NK-92 (cell line): Measurements from ENCODE around the gene KCNA3.

Source experiments
- DNase-seq: peaks from one replicate; lab custom pipeline; 2025; ENCODE audit not compliant: unreplicated experiment; lab: John Stamatoyannopoulos, UW

The KCNA3 gene

GRCh38 chr1:110639724-110640386 is 34.9 kb downstream of the KCNA3 start:
- no peak for DNase-seq

GRCh38 chr1:110638556-110638955 is 36.2 kb downstream of the KCNA3 start:
- no peak for DNase-seq

- no peak for DNase-seq
These were observed 36.7 kb downstream of the KCNA3 start for GRCh38 chr1:110638058-110638457.

- DNase-seq = no peak
These were observed 37.3 kb downstream of the KCNA3 start for GRCh38 chr1:110637475-110637874.

GRCh38 chr1:110636149-110636935 is 38.4 kb downstream of the KCNA3 start:
- DNase-seq = no peak

GRCh38 chr1:110635434-110635833 is 39.3 kb downstream of the KCNA3 start:
- DNase-seq = no peak

DNA sequence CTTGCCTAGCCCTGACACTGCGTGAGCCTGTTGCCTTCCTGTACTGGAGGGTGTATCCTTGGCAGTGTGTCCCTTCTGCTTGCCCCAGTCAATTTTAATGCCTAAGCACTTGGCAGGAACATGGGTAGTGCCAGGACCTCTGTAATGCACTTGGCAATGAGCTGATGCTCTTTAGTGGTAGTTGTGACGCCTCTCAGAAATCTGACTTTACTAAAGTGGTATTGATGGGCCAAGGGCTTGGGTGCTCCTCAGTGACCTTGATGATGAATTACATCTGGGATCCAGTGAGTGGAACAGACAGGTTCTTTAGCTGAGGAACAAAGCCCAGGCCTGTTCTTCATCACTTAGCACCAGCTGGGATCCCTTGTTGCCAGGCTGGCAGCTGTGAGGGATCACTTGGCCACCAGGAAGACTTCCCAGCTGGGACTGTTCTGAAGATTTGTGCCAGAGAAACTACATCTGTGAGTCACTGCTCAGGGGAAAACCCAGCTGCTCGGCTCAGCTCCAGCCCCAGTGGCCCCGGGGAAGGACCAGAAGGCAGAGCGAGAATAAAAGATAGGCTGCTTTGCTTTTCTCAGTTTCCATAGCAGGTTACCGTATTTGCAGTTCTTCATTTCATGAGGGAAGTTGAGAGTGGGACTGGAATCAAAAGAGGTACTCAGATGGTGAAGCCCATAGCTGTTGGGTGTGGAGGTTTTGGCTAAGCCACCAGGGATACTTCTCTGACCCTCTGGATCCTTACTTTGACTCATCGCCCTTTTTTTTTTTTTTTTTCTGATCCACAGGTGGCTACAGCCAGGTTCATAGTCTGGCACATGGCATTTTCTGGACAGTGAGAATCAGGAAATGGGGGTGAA is 40.1 kb downstream of the KCNA3 start:
- no peak for DNase-seq

DNA sequence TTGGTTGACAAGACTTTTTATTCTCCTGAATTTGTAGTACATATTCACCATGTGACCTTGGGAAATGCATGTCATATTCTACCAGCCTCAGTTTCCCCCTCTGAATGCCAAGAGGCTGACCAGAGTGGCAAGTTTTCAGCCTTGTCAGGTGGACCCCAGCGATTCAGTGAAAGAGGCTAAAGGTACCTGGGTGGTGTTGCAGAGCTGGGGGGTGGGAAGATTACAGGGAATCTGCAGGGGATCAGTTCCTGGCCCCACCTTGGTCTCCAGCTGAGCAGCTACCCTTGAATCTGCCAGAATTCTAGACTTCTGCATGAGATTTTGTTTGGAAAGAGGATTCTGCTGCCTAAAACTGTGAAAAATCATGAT is 40.7 kb downstream of the KCNA3 start:
- DNase-seq = no peak

DNA sequence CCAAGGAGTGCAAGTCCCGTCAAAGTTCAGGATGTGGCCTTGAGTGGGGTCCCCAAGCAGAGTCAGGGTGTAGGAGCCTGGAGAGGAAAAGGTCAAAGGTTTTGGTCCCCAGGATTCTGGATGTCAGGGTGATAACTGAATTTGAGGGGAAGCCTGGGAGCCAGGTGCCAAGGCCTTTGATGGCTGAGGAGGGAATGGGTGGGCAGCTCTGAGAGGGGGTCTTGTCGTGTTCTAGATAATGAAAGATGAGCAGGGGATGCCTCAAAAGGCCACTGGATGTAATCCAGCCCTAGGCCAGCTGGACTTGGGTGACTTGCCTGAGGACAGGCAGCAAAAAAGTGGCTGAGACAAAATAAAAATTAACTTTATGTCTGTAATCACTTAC is 41.1 kb downstream of the KCNA3 start:
- DNase-seq = no peak

- no peak for DNase-seq
These were observed 42.7 kb downstream of the KCNA3 start for GRCh38 chr1:110631836-110632620.

DNA sequence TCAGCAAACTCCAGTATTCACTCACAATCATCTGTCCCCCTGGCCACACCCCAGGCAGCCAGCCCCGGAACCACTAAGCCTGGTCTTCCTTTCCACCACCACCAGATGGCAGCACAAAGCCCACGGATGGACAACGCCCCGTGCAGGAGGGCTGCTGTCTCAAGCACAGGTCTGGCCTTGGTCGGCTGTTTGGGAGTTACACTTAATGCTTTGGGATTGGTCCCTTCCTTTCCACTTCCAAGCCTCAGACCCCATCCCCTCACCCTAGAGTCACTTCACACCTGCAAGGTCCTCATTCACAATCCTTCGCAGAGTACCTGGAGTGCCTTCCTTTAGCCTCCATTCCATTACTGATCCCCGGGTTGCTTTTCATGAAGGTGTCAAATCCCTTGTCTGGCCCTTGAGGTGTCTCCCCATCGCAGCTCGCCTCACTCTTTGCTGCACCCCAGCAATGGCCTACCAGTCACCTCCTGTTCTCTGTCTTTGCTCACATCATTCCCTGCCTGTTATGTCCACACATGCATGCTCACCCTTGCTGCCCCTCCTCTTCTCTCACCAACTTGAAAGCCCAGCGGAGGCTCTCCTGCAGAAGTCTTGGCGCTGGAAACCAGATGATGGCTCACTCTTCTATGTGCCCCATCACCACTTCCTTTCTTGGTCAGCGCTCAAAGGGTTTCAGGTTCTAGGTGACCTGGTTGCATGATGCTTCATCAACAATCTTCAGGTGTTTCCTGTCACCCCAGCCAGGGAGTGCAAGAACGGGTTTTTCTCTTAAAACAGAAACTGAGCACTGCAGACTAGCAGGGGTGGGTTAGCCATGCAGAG is 43.7 kb downstream of the KCNA3 start:
- DNase-seq = no peak

- DNase-seq = no peak
These were observed 46.2 kb downstream of the KCNA3 start for GRCh38 chr1:110628323-110629105.

GRCh38 chr1:110627764-110628163 is 47.0 kb downstream of the KCNA3 start:
- DNase-seq = no peak

DNA sequence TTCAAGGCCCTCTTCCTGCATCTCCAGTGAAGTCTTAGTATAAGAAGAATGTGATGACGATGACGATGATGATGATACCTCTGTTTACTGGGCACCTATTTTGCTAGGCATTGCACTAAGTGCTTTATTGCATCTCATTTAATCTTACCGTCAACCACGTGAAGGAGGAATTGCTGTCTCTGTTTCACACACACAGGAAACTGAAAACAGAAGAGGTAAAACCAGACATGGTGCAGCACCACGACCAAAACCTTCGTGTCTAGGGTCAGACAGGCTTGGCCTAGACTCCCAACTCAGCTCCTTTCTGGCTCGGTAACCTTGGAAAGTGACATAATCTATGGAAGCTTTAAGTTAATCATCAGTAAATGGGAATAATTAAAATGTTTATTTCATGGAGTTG is 47.9 kb downstream of the KCNA3 start:
- DNase-seq = no peak
